HepG2 (cell line): Measurements from ENCODE around the gene DHX8. TPM values are rescaled to one million over a fixed set of nuclear protein-coding genes. Genes with fewer than 3 reads are reported as not detected.

Experiments used
- ATF7 ChIP-seq, 2 experiments: fragments of 450-650 bp in 1 of 2; sonication (generic) in 1 of 2; formaldehyde crosslinking in 1 of 2; IDR thresholded peaks; 2 replicates each; pipeline versions ENCODE4 v1.4.0 to v1.6.1; 2016 to 2020; ENCODE audit warnings: antibody characterized with exemption in 1 of 2, mild to moderate bottlenecking in 1 of 2, missing genetic modification reagents in 1 of 2
- CEBPB ChIP-seq: IDR thresholded peaks from 2 replicates; pipeline ENCODE4 v1.6.1; 2011; ENCODE audit warnings: low read depth, low read length, improper control_type of control experiment, borderline replicate concordance
- ELK4 ChIP-seq: sonication (generic); formaldehyde crosslinking; IDR thresholded peaks from 2 replicates; pipeline ENCODE4 v1.9.0; 2021; ENCODE audit warnings: missing genetic modification reagents, borderline replicate concordance
- HNRNPK ChIP-seq: fragments of 200-400 bp; formaldehyde crosslinking; IDR thresholded peaks from 2 replicates; pipeline ENCODE4 v1.6.1; 2018; ENCODE audit warnings: low read length, low read depth, moderate library complexity, mild to moderate bottlenecking; ENCODE audit not compliant: poor library complexity, severe bottlenecking
- ISX ChIP-seq: sonication (generic); formaldehyde crosslinking; conservative IDR thresholded peaks from 2 replicates; pipeline ENCODE4 v1.5.0; 2020; ENCODE audit warnings: missing genetic modification reagents
- LCORL ChIP-seq, 2 experiments: fragments of 450-650 bp in 1 of 2; sonication (generic) in 1 of 2; formaldehyde crosslinking in 1 of 2; IDR thresholded peaks; 2 replicates each; pipeline versions ENCODE4 v1.5.0 to v1.6.1; 2017 to 2020; ENCODE audit warnings: antibody characterized with exemption in 1 of 2, missing genetic modification reagents in 1 of 2
- NCOA2 ChIP-seq: sonication (generic); formaldehyde crosslinking; IDR thresholded peaks from 2 replicates; pipeline ENCODE4 v1.8.0; 2022; ENCODE audit warnings: inconsistent platforms
- PCBP2 ChIP-seq: fragments of 200-400 bp; formaldehyde crosslinking; optimal IDR thresholded peaks from 2 replicates; pipeline ENCODE3; 2018; ENCODE audit warnings: low read length, low read depth; ENCODE audit not compliant: poor library complexity, severe bottlenecking
- POLR2G ChIP-seq: fragments of 200-400 bp; formaldehyde crosslinking; IDR thresholded peaks from 2 replicates; pipeline ENCODE4 v1.6.1; 2018; ENCODE audit warnings: mild to moderate bottlenecking, low read depth, low read length, moderate library complexity
- SALL2 ChIP-seq: sonication (generic); formaldehyde crosslinking; IDR thresholded peaks from 2 replicates; pipeline ENCODE4 v1.8.1; 2023; ENCODE audit warnings: mild to moderate bottlenecking, missing genetic modification reagents, inconsistent platforms
- SMYD3 ChIP-seq: sonication (generic); formaldehyde crosslinking; IDR thresholded peaks from 2 replicates; pipeline ENCODE4 v1.8.1; 2023; ENCODE audit warnings: mild to moderate bottlenecking, missing genetic modification reagents
- SUZ12 ChIP-seq: fragments of 150-350 bp; IDR thresholded peaks from 2 replicates; pipeline ENCODE4 v1.6.1; 2014; ENCODE audit warnings: low read depth, low read length
- U2AF1 ChIP-seq: fragments of 200-400 bp; formaldehyde crosslinking; optimal IDR thresholded peaks from 2 replicates; pipeline ENCODE3; 2017; ENCODE audit warnings: mild to moderate bottlenecking, low read depth, low read length
- ZBTB7B ChIP-seq: sonication (generic); formaldehyde crosslinking; IDR thresholded peaks from 2 replicates; pipeline ENCODE4 v1.4.0; 2020; ENCODE audit warnings: missing genetic modification reagents
- ZIK1 ChIP-seq: sonication (generic); formaldehyde crosslinking; IDR thresholded peaks from 2 replicates; pipeline ENCODE4 v1.5.0; 2020; ENCODE audit warnings: mild to moderate bottlenecking, low read depth, missing genetic modification reagents, borderline replicate concordance
- ZMAT3 ChIP-seq: sonication (generic); formaldehyde crosslinking; conservative IDR thresholded peaks from 2 replicates; pipeline ENCODE4 v1.7.0; 2021; ENCODE audit warnings: missing genetic modification reagents
- ZNF205 ChIP-seq: IDR thresholded peaks from 2 replicates; pipeline ENCODE4 v1.6.1; 2018; ENCODE audit warnings: missing biosample characterization, missing genetic modification reagents
- ZNF296 ChIP-seq: sonication (generic); formaldehyde crosslinking; conservative IDR thresholded peaks from 2 replicates; pipeline ENCODE4 v1.5.0; 2020; ENCODE audit warnings: mild to moderate bottlenecking, missing genetic modification reagents
- ZNF30 ChIP-seq: sonication (generic); formaldehyde crosslinking; IDR thresholded peaks from 2 replicates; pipeline ENCODE4 v1.5.0; 2020; ENCODE audit warnings: mild to moderate bottlenecking, missing genetic modification reagents
- ZNF354B ChIP-seq: sonication (generic); formaldehyde crosslinking; IDR thresholded peaks from 2 replicates; pipeline ENCODE4 v1.8.0; 2022; ENCODE audit warnings: mild to moderate bottlenecking, missing genetic modification reagents
- ZNF510 ChIP-seq: sonication (generic); formaldehyde crosslinking; IDR thresholded peaks from 2 replicates; pipeline ENCODE4 v1.4.0; 2020; ENCODE audit warnings: low read depth, mild to moderate bottlenecking, missing genetic modification reagents
- ZNF543 ChIP-seq: sonication (generic); formaldehyde crosslinking; IDR thresholded peaks from 2 replicates; pipeline ENCODE4 v1.4.0; 2020; ENCODE audit warnings: mild to moderate bottlenecking, missing genetic modification reagents
- ZNF547 ChIP-seq: sonication (generic); formaldehyde crosslinking; IDR thresholded peaks from 2 replicates; pipeline ENCODE4 v1.5.1; 2020; ENCODE audit warnings: mild to moderate bottlenecking, missing genetic modification reagents
- ZNF557 ChIP-seq: sonication (generic); formaldehyde crosslinking; IDR thresholded peaks from 2 replicates; pipeline ENCODE4 v1.4.0; 2020; ENCODE audit warnings: missing genetic modification reagents
- ZNF740 ChIP-seq: sonication (generic); formaldehyde crosslinking; IDR thresholded peaks from 2 replicates; pipeline ENCODE4 v1.4.0; 2020; ENCODE audit warnings: missing genetic modification reagents
- ZNF772 ChIP-seq: sonication (generic); formaldehyde crosslinking; IDR thresholded peaks from 2 replicates; pipeline ENCODE4 v1.5.0; 2020; ENCODE audit warnings: mild to moderate bottlenecking, missing genetic modification reagents
- ZSCAN9 ChIP-seq: IDR thresholded peaks from 2 replicates; pipeline ENCODE4 v1.6.1; 2016; ENCODE audit warnings: borderline replicate concordance
- polyA plus RNA-seq, 8 experiments: library from polyadenylated mRNA; depleted of rRNA in 3 of 8; stranded (reverse) in 7 of 8; unstranded in 1 of 8; fragments of >200 nt; fragmentation: Illumina TruSeq in 4 of 8; extraction: Trizol in 4 of 8; gene quantifications; 2 replicates each; pipeline versions ENCODE4 v1.2.1 to v1.2.3, GENCODE V29; 2011 to 2016; ENCODE audit warnings: low read depth in 4 of 8, missing spikeins in 1 of 8, mixed read lengths in 1 of 8; ENCODE audit not compliant: insufficient read depth in 1 of 8
- total RNA-seq, 5 experiments: library from RNA; depleted of rRNA; stranded (reverse); fragments of >200 nt; fragmentation: Illumina TruSeq; extraction: Trizol; gene quantifications; 2 replicates each; pipeline ENCODE4 v1.2.3, GENCODE V29; 2016; ENCODE audit warnings: low read depth in 1 of 5
- TF ChIP-seq, protein P1 (sequence below): sonication (generic); formaldehyde crosslinking; IDR thresholded peaks from 2 replicates; pipeline ENCODE4 v1.5.1; 2020; ENCODE audit warnings: mild to moderate bottlenecking, moderate library complexity, missing genetic modification reagents

Gene DHX8
- total and polyA plus RNA-seq, 2 of the 13 experiments (the other 11 are each of a cell fraction or from before 2014, with no cell fraction given): 24.8 to 48.9 TPM

DNA sequence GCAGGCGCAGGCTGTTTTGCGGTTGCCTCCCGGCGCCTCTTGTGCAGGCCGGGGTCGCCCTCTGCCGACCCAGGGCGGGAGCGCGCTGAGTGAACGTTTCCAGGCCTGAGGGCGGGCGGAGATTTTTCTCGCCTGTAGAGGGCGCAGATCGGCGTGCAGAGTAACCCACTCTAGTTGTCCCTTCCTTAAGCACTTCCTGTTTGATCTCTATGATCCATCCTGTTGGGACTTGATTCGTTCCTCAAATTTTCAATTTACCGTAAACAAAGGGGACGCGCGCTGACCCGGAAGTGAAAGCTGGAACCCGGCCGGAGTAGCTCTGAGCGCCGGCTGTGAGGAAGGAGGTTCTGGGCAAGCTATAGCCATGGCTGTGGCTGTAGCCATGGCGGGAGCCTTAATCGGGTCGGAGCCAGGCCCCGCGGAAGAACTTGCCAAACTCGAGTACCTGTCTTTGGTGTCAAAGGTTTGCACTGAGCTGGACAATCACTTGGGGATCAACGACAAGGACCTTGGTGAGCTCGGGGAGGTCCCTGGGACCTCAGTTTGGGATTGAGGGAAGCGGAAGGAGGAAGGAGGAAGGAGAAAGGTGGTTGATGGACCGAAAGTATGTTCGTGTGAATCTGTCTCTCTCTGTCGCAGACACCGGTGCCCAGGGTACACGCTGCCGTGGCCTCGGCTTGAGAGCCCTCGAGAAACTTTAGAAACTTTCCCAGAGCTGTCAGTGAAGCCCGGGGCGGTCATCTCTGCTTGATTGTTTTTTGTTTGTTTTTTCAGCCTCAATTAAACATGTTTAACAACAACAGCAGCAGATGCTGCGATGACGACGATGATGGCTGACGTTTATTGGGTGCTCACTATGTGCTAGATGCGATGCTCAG, at the start of gene DHX8 (continued):
- TF ChIP-seq U2AF1 (peak; percentile 46), SALL2 (peak; percentile 98), ATF7 (IDR thresholded peaks at IDR 0.05) (no peak), ATF7 (CRISPR knock-in tag; IDR thresholded peaks at IDR 0.05) (peak; percentile 49; the same call in 1 of the 2 replicates), ZMAT3 (CRISPR knock-in tag) (peak; percentile 95), ZNF205 (CRISPR knock-in tag) (peak; percentile 95), ZNF296 (no peak), CEBPB (no peak), ZNF30 (CRISPR knock-in tag) (no peak), NCOA2 (peak; percentile 76), ZNF740 (CRISPR knock-in tag) (peak; percentile 84), ZNF354B (CRISPR knock-in tag) (0 out of 2 replicates have a peak, but pooled peaks have one; percentile 61), ZNF543 (CRISPR knock-in tag) (peak; percentile 94), POLR2G (peak; percentile 94), HNRNPK (no peak), ZNF557 (CRISPR knock-in tag) (no peak; the same call in 1 of the 2 replicates), LCORL (IDR thresholded peaks at IDR 0.05) (no peak), LCORL (CRISPR knock-in tag; IDR thresholded peaks at IDR 0.05) (peak; percentile 96), ELK4 (no peak), ZIK1 (CRISPR knock-in tag) (peak; percentile 86; the same call in 1 of the 2 replicates), SUZ12 (no peak; the same call in 1 of the 2 replicates), ZNF510 (CRISPR knock-in tag) (peak; percentile 89; the same call in 1 of the 2 replicates), ZNF772 (CRISPR knock-in tag) (peak; percentile 96), ZBTB7B (CRISPR knock-in tag) (peak; percentile 96), ZNF547 (CRISPR knock-in tag) (peak; percentile 94), PCBP2 (no peak), ZSCAN9 (CRISPR knock-in tag) (peak; percentile 96), ISX (CRISPR knock-in tag) (no peak), SMYD3 (CRISPR knock-in tag) (peak; percentile 89; the same call in 1 of the 2 replicates)
- TF ChIP-seq, protein P1, sequence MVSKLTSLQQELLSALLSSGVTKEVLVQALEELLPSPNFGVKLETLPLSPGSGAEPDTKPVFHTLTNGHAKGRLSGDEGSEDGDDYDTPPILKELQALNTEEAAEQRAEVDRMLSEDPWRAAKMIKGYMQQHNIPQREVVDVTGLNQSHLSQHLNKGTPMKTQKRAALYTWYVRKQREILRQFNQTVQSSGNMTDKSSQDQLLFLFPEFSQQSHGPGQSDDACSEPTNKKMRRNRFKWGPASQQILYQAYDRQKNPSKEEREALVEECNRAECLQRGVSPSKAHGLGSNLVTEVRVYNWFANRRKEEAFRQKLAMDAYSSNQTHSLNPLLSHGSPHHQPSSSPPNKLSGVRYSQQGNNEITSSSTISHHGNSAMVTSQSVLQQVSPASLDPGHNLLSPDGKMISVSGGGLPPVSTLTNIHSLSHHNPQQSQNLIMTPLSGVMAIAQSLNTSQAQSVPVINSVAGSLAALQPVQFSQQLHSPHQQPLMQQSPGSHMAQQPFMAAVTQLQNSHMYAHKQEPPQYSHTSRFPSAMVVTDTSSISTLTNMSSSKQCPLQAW (CRISPR knock-in tag): peak; percentile 98; the same call in 1 of the 2 replicates
